Cardiac muscle cell (in vitro differentiated cells and primary cell): ENCODE measurements around the gene TUBB4B. TPM values are rescaled to one million over a fixed set of nuclear protein-coding genes. Genes with fewer than 3 reads are reported as not detected.

Experiments used
- DNase-seq, 2 donors: peaks; one replicate each; pipeline versions ENCODE4 v3.0.0 to v3.0.0-alpha.2; 2010 to 2017; ENCODE audit warnings: low read depth in 1 of 2, low spot score in 1 of 2
- H3K27ac ChIP-seq: fragments of 200-600 bp; sonication (generic); 2 replicates; pipeline ENCODE4 v1.5.1; 2016
- H3K27me3 ChIP-seq: fragments of 200-600 bp; sonication (generic); 2 replicates; pipeline ENCODE4 v1.6.0; 2016; ENCODE audit warnings: control low read depth
- H3K36me3 ChIP-seq: fragments of 200-600 bp; sonication (generic); 2 replicates; pipeline ENCODE4 v1.5.1; 2016; ENCODE audit warnings: control low read depth
- H3K4me1 ChIP-seq: fragments of 200-600 bp; sonication (generic); 2 replicates; pipeline ENCODE4 v1.8.1; 2017; ENCODE audit warnings: low read depth, mild to moderate bottlenecking, mixed run types
- H3K4me3 ChIP-seq: fragments of 200-600 bp; sonication (generic); 2 replicates; pipeline ENCODE4 v1.5.1; 2016; ENCODE audit warnings: mild to moderate bottlenecking
- H3K9me3 ChIP-seq: fragments of 200-600 bp; sonication (generic); 2 replicates; pipeline ENCODE4 v1.5.1; 2017; ENCODE audit warnings: low read depth, mild to moderate bottlenecking, control low read depth
- polyA plus RNA-seq: library from polyadenylated mRNA; unstranded; fragments of >200 nt; fragmentation: Nextera tagmentation; extraction: Ambion mirVana; gene quantifications from 2 replicates; pipeline ENCODE4 v1.2.1, GENCODE V29; 2016
- total RNA-seq: library from RNA; depleted of rRNA; stranded (reverse); fragments of >200 nt; gene quantifications from 2 replicates; pipeline ENCODE4 v1.2.3, GENCODE V29; 2016
- TF ChIP-seq, protein P1 (sequence below): IDR thresholded peaks from 2 replicates; pipeline ENCODE4 v1.5.1; 2012; ENCODE audit warnings: low read depth, mild to moderate bottlenecking, low read length

TUBB4B gene
- total and polyA plus RNA-seq, 2 experiments from 2014 or later = 540 to 745 TPM

DNA sequence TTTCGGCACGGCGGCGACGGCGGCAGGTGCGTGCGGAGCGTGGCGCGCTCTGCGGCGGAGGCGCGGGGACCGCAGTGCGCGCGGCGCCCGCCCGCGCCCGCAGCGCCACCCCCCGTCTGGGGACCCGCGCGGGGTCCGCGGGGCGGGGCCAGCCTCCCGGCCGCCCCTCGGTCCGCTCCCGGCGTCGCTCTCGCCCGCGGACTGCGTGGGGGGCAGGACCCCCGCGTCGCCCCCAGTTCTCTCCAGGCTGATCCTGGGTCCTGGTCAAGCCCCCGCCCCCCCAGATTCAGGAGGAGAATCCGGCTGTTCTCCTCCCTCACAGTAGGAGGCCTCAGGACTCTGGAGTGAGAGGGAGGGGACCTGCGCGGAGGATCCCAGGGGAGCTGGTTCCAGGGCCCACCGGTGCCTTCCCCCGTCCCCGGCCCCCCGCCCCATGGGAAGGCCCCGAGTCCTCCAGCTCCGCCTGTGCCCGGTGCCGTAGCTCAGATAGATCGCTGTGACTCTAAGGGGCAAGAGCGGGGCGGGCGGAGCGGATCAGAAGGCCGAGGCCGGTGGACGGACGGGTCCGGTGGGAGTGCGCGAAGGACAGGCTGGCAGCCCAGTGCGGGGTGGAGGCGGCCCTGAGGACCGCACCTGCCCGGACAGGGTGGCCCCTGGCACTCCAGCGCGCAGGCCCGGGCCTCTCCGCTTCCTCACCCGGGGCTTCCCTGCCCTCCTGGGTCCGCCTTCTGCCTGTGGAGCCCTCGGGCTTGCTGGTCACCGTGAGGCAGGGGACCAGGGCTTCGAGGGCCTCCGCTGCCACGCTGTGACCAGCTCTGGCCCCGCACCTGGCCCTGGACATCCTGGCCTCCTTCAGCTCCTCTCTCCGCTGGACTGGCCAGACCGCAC lies 18.7 kb upstream of the TUBB4B start, which contains the start of gene RNF208:
Gene RNF208, minus strand, starts transcription at position 51 of the 888 bp plus-strand sequence. CDS start 1,028 bp downstream, outside the sequence.
- Histone ChIP-seq H3K27ac (peak within 1 kb of the TSS; percentile 81), H3K9me3 (no peaks in the 10 kb centered on the region), H3K27me3 (no peaks in the 10 kb centered on the region), H3K4me1 (peaks cover 29% of the 10 kb centered on the region), H3K4me3 (peak within 1 kb of the TSS; percentile 59), H3K36me3 (no peaks in the 10 kb centered on the region)
- DNase-seq = peak in 1 of 2 donors; percentile 57
- TF ChIP-seq, protein P1, sequence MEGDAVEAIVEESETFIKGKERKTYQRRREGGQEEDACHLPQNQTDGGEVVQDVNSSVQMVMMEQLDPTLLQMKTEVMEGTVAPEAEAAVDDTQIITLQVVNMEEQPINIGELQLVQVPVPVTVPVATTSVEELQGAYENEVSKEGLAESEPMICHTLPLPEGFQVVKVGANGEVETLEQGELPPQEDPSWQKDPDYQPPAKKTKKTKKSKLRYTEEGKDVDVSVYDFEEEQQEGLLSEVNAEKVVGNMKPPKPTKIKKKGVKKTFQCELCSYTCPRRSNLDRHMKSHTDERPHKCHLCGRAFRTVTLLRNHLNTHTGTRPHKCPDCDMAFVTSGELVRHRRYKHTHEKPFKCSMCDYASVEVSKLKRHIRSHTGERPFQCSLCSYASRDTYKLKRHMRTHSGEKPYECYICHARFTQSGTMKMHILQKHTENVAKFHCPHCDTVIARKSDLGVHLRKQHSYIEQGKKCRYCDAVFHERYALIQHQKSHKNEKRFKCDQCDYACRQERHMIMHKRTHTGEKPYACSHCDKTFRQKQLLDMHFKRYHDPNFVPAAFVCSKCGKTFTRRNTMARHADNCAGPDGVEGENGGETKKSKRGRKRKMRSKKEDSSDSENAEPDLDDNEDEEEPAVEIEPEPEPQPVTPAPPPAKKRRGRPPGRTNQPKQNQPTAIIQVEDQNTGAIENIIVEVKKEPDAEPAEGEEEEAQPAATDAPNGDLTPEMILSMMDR = no peak

DNA sequence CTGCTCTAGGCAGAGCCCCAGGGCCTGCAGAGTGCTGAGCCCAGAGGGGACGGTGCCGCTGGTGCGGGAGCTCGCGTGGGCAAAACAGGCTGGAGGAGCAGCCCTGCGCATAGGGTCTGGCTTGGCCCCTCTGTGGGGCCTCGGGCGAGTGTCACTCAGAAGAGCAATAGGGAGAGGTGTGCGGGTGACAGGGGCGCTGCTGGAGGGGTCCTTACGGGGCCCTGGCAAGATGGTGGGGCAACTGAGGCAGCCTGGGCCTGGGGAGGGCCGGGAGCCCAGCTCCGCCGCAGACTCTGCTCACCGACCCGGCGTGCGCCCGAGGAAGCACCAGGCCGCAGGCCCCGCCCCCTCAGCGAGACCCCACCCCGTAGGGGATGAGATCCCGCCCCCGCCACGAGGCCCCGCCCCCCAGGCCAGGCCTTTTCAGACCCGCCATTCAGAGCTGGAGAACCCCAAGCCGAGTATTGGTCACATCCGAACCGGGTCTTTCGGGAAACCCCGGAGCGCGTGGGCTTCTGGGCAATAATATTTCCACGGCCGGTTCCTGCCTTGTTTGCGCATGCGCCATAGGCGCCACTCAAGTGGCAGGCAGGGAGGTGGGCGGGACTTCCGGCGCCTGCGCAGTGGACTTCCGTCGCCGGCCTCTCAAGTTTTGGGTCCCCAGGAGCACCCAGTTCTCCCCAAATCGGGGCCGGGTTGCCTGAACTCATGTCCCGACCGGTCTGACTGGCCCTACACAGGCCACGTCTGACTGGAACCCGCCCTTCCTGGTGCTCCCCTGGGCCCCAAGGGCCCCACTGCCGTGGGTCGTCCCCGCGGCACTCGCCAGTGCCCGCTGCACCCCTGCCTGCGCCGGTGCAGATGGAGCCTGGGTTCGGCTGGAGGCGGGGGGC lies 17.8 kb upstream of the TUBB4B start:
- Histone ChIP-seq H3K4me3 (peak overlapping the region; percentile 49), H3K27me3 (no peaks in the 10 kb centered on the region), H3K4me1 (peaks cover 23% of the 10 kb centered on the region), H3K9me3 (no peaks in the 10 kb centered on the region), H3K27ac (peak overlapping the region; percentile 81), H3K36me3 (no peaks in the 10 kb centered on the region)
- peak; percentile 98 for DNase-seq
- TF ChIP-seq, protein P1 = no peak

DNA sequence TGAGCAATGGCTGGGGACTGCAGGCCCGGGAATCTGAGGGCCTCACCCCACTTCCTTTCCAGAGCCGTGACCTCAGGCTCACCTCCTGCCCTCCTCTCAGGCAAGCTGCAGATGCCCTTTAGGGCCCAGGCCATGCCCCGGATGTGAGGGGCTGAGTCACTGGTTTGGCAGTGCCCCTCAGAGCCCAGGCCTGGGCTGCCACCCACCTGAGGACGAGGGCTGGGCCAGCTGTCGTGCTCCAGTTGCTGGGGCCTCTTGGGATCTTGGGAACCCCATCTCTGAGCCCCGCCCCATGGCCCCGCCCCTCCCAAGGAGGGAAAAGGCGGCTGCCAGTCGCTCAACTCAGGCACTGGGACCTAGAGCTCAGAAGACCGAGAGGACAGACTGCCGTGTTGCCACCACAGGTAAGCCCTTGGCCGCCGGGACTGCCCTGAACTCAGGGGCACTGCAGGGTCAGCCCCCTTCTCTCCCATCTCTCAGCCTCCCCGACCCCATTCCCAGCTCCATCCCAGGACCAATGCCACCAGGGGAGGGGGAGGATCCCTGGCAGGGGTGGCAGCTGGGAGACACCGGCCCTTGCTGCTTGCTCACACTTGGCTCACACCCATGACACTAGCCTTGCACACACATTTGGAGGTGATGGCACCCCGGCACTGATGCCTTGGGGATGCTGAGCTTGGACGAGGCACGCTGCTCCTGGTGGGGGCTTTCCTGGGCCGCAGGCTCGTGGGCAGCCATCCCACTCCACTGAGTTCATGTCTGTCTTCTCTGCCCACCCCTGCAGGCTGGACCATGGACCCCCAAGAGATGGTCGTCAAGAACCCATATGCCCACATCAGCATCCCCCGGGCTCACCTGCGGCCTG lies 16.0 kb upstream of the TUBB4B start, which contains the start of gene CYSRT1:
Gene CYSRT1, plus strand, starts transcription at position 345 of the 865 bp plus-strand sequence. Its CDS starts 448 bp downstream, at position 793.
- Histone ChIP-seq H3K4me1 (peaks cover 15% of the 10 kb centered on the region), H3K27ac (peak within 1 kb of the TSS; percentile 81), H3K9me3 (no peaks in the 10 kb centered on the region), H3K4me3 (peak within 1 kb of the TSS; percentile 49), H3K27me3 (no peaks in the 10 kb centered on the region), H3K36me3 (no peaks in the 10 kb centered on the region)
- no peak for DNase-seq
- TF ChIP-seq, protein P1 = no peak

DNA sequence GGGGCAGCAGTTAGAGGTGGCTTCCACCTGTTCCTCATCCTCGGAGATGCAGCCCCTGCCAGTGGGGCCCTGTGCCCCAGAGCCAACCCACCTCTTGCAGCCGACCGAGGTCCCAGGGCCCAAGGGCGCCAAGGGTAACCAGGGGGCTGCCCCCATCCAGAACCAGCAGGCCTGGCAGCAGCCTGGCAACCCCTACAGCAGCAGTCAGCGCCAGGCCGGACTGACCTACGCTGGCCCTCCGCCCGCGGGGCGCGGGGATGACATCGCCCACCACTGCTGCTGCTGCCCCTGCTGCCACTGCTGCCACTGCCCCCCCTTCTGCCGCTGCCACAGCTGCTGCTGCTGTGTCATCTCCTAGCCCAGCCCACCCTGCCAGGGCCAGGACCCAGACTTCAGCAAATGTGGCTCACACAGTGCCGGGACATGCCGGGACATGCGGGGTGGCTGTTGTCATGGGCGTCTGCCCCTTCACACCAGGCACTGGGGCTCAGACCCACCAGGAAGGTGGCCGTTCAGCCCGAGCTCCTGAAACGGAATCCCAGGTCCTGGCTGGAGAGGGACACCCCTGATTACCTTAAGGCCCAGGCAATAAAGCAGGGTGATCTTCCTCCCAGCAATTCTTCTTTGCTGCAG lies 15.3 kb upstream of the TUBB4B start:
- TF ChIP-seq, protein P1 = no peak
- H3K27ac ChIP-seq = no peak overlapping the region
- no peaks in the 10 kb centered on the region for H3K27me3 ChIP-seq
- no peak overlapping the region for H3K4me3 ChIP-seq
- H3K36me3 ChIP-seq = no peaks in the 10 kb centered on the region
- DNase-seq = no peak
- no peaks in the 10 kb centered on the region for H3K9me3 ChIP-seq
- H3K4me1 ChIP-seq = peaks cover 8% of the 10 kb centered on the region
